ENCODE measurements around the gene CEP72.
"Not testable (repeated sequence)": the region's sequence is repeated elsewhere in the genome, so short reads cannot be mapped to it uniquely, and the experiment has no call there.

Gene CEP72

DNA sequence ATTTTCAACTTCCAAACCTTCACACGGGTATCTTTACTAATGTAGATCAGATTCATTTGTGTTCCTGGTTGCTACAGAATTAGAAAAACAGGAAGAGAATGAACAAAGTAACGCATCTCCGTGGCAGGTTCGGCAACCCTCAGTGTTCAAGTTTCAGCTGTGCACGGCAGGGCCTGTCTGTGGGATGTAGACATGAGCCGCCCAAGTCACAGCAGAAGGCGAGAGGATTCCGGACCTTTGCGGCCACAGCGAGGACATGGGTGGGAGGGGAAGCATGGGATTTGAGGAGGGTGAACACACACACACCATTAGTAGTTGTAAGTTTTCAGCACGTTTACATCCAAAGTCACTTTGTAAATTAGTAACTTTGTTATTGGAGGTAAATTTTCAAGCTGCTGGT is 31.7 kb upstream of the CEP72 start (continued):
- TF ChIP-seq ESRRG (CRISPR knock-in tag; IDR thresholded peaks at IDR 0.05): no peak
- TF ChIP-seq ZFP30 (CRISPR knock-in tag; IDR thresholded peaks at IDR 0.05): no peak
- no peak for TF ChIP-seq TOX (CRISPR knock-in tag; IDR thresholded peaks at IDR 0.05; ENCODE audit: borderline replicate concordance)
- TF ChIP-seq OSR1 (CRISPR knock-in tag; IDR thresholded peaks at IDR 0.05): no peak
- no peak for TF ChIP-seq TCF4 (CRISPR knock-in tag; IDR thresholded peaks at IDR 0.05; ENCODE audit: borderline replicate concordance)
- no peak for TF ChIP-seq ZC3H10 (CRISPR knock-in tag; IDR thresholded peaks at IDR 0.05)
- TF ChIP-seq, protein P1, sequence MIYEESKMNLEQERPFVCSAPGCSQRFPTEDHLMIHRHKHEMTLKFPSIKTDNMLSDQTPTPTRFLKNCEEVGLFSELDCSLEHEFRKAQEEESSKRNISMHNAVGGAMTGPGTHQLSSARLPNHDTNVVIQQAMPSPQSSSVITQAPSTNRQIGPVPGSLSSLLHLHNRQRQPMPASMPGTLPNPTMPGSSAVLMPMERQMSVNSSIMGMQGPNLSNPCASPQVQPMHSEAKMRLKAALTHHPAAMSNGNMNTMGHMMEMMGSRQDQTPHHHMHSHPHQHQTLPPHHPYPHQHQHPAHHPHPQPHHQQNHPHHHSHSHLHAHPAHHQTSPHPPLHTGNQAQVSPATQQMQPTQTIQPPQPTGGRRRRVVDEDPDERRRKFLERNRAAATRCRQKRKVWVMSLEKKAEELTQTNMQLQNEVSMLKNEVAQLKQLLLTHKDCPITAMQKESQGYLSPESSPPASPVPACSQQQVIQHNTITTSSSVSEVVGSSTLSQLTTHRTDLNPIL (CRISPR knock-in tag; IDR thresholded peaks at IDR 0.05; ENCODE audit: low read depth): no peak

DNA sequence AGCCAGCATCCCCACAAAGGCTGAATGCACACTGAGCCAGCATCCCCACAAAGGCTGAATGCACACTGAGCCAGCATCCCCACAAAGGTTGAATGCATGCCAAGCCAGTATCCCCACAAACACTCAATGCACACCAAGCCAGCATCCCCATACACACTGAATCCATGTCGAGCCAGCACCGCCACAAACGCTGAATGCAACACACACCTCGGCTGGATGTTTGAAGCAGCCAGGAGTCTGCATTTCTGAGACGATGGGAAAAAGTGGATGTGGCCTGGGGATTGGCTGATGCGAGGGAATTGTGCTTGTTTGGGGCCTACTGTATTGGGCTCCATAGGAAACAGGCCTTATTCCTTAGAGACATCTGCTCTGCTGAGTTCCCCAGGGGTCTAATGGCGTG is 30.9 kb upstream of the CEP72 start:
- TF ChIP-seq TOX (CRISPR knock-in tag; IDR thresholded peaks at IDR 0.05; ENCODE audit: borderline replicate concordance): no peak
- no peak for ATAC-seq

DNA sequence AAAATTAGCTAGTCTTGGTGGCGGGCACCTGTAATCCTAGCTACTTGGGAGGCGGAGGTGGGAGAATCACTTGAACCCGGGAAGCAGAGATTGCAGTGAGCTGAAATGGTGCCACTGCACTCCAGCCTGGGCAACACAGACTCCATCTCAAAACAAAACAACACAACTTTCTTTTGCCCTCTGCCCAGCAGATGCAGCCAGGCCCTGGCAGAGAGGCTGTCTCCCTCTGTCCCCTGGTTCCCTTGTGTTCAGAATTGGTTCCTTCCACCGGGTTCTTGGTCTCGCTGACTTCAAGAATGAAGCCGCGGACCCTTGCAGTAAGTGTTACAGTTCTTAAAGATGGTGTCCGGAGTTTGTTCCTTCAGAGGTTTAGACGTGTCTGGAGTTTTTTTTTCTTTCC is 30.2 kb upstream of the CEP72 start:
- TF ChIP-seq RARB (CRISPR knock-in tag; IDR thresholded peaks at IDR 0.05): no peak
- TF ChIP-seq ZNF8 (CRISPR knock-in tag; IDR thresholded peaks at IDR 0.05): no peak
- no peak for ATAC-seq

DNA sequence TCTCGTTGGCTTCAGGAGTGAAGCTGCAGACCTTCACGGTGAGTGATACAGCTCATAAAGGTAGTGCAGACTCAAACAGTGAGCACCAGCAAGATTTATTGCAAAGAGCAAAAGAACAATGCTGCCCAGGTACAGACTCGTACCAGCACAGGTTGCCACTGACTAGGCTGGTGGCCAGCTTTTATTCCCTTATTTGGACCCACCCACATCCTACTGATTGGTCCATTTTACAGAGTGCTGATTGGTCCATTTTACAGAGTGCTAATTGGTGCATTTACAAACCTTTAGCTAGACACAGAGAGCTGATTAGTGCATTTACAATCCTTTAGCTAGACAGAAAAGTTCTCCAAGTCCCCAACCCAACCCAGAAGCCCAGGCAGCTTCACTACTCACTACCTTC is 29.7 kb upstream of the CEP72 start:
- ATAC-seq: not testable (repeated sequence)

DNA sequence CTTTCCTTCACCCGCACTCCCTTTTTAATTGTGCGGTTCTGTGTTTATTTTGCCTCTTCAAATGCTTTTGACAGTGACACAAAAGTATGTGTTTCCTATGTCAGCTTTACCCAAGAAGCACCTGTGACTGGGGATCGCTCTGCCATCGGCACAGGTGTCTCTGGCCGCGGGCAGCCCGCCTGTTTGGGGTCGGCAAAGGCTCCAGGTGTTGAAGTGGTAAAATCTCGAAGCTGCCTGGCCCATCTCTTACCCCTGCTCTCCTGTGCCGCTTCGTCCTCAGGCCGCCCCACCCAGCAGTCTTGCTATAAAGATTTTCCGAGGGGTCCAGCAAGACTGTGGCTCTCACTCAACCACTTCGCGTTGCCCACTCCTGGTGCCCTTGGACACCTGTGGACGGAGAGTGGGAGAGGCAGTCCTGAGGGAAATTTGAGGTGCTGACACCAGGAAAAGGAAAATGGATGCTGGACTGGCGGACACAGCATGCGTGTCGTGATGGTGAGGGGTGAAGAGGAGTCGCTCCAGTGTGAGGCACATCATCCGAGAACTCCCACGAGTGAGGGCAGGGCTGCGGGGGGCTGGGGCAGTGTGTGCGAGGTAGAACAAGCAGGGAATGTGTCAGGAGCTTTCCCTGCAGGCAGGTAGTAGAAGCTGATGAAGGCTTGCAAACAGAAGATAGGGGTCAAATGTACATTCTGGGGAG is 29.1 kb upstream of the CEP72 start:
- no peak for TF ChIP-seq CSDC2 (CRISPR knock-in tag; IDR thresholded peaks at IDR 0.05)
- no peak for TF ChIP-seq TCF4 (CRISPR knock-in tag; IDR thresholded peaks at IDR 0.05; ENCODE audit: borderline replicate concordance)
- TF ChIP-seq TOX (CRISPR knock-in tag; IDR thresholded peaks at IDR 0.05; ENCODE audit: borderline replicate concordance): no peak
- no peak for TF ChIP-seq ISL1 (CRISPR knock-in tag; IDR thresholded peaks at IDR 0.05)
- TF ChIP-seq RARB (CRISPR knock-in tag; IDR thresholded peaks at IDR 0.05): no peak
- TF ChIP-seq GLIS3 (CRISPR knock-in tag; IDR thresholded peaks at IDR 0.05): no peak
- no peak for TF ChIP-seq ESRRG (CRISPR knock-in tag; IDR thresholded peaks at IDR 0.05)
- TF ChIP-seq, protein P2, sequence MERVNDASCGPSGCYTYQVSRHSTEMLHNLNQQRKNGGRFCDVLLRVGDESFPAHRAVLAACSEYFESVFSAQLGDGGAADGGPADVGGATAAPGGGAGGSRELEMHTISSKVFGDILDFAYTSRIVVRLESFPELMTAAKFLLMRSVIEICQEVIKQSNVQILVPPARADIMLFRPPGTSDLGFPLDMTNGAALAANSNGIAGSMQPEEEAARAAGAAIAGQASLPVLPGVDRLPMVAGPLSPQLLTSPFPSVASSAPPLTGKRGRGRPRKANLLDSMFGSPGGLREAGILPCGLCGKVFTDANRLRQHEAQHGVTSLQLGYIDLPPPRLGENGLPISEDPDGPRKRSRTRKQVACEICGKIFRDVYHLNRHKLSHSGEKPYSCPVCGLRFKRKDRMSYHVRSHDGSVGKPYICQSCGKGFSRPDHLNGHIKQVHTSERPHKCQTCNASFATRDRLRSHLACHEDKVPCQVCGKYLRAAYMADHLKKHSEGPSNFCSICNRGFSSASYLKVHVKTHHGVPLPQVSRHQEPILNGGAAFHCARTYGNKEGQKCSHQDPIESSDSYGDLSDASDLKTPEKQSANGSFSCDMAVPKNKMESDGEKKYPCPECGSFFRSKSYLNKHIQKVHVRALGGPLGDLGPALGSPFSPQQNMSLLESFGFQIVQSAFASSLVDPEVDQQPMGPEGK (CRISPR knock-in tag; IDR thresholded peaks at IDR 0.05; ENCODE audit: borderline replicate concordance): no peak
- no peak for TF ChIP-seq ZFP3 (CRISPR knock-in tag; IDR thresholded peaks at IDR 0.05)
- TF ChIP-seq, protein P1 (CRISPR knock-in tag; IDR thresholded peaks at IDR 0.05; ENCODE audit: low read depth): no peak
- no peak for TF ChIP-seq BACH2 (CRISPR knock-in tag; IDR thresholded peaks at IDR 0.05; ENCODE audit: borderline replicate concordance)
- ATAC-seq: no peak

DNA sequence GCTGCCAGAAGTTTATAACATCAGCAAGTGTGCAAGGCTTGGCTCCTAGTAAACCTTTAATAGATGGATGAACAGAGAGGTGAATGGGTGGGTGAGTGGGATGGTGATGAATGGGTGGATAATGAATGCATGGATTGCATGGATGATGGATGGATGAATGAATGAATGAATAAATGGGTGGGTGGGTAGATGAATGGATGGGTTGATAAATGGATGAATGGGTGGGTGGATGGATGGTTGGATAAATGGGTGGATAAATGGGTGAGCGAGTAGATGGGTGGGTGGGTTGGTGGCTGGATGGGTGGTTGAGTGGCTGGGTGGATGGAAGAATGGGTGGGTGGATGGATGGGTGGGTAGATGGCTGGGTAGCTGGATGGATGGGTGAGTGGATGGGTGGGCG is 28.5 kb upstream of the CEP72 start:
- no peak for ATAC-seq
- TF ChIP-seq, protein P2 (CRISPR knock-in tag; IDR thresholded peaks at IDR 0.05; ENCODE audit: borderline replicate concordance): no peak
- no peak for TF ChIP-seq CSDC2 (CRISPR knock-in tag; IDR thresholded peaks at IDR 0.05)
- TF ChIP-seq, protein P3, sequence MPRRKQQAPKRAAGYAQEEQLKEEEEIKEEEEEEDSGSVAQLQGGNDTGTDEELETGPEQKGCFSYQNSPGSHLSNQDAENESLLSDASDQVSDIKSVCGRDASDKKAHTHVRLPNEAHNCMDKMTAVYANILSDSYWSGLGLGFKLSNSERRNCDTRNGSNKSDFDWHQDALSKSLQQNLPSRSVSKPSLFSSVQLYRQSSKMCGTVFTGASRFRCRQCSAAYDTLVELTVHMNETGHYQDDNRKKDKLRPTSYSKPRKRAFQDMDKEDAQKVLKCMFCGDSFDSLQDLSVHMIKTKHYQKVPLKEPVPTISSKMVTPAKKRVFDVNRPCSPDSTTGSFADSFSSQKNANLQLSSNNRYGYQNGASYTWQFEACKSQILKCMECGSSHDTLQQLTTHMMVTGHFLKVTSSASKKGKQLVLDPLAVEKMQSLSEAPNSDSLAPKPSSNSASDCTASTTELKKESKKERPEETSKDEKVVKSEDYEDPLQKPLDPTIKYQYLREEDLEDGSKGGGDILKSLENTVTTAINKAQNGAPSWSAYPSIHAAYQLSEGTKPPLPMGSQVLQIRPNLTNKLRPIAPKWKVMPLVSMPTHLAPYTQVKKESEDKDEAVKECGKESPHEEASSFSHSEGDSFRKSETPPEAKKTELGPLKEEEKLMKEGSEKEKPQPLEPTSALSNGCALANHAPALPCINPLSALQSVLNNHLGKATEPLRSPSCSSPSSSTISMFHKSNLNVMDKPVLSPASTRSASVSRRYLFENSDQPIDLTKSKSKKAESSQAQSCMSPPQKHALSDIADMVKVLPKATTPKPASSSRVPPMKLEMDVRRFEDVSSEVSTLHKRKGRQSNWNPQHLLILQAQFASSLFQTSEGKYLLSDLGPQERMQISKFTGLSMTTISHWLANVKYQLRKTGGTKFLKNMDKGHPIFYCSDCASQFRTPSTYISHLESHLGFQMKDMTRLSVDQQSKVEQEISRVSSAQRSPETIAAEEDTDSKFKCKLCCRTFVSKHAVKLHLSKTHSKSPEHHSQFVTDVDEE (CRISPR knock-in tag; IDR thresholded peaks at IDR 0.05): no peak
- TF ChIP-seq GLIS3 (CRISPR knock-in tag; IDR thresholded peaks at IDR 0.05): no peak
- no peak for TF ChIP-seq ARNTL (CRISPR knock-in tag; IDR thresholded peaks at IDR 0.05; ENCODE audit: borderline replicate concordance, low read depth)
- TF ChIP-seq ZFP30 (CRISPR knock-in tag; IDR thresholded peaks at IDR 0.05): no peak
- no peak for TF ChIP-seq ZFP3 (CRISPR knock-in tag; IDR thresholded peaks at IDR 0.05)
- TF ChIP-seq ISL1 (CRISPR knock-in tag; IDR thresholded peaks at IDR 0.05): no peak
- TF ChIP-seq PPARA (CRISPR knock-in tag; IDR thresholded peaks at IDR 0.05; ENCODE audit: borderline replicate concordance): no peak
- TF ChIP-seq, protein P4, sequence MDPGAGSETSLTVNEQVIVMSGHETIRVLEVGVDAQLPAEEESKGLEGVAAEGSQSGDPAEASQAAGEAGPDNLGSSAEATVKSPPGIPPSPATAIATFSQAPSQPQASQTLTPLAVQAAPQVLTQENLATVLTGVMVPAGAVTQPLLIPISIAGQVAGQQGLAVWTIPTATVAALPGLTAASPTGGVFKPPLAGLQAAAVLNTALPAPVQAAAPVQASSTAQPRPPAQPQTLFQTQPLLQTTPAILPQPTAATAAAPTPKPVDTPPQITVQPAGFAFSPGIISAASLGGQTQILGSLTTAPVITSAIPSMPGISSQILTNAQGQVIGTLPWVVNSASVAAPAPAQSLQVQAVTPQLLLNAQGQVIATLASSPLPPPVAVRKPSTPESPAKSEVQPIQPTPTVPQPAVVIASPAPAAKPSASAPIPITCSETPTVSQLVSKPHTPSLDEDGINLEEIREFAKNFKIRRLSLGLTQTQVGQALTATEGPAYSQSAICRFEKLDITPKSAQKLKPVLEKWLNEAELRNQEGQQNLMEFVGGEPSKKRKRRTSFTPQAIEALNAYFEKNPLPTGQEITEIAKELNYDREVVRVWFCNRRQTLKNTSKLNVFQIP (CRISPR knock-in tag; IDR thresholded peaks at IDR 0.05; ENCODE audit: borderline replicate concordance, low read depth): no peak
- TF ChIP-seq ZC3H10 (CRISPR knock-in tag; IDR thresholded peaks at IDR 0.05): no peak

All from SK-N-SH treated with all-trans-retinoic acid at 6 μM for 48 hours (cell line).